ENCODE data around the gene PAN3. TPM values are rescaled to one million over a fixed set of nuclear protein-coding genes. Genes with fewer than 3 reads are reported as not detected.

Gene PAN3
- total RNA-seq, 1 donor from 2014 or later, result 28.3 TPM

- Mint-ChIP-seq H3K27ac (ENCODE audit: unreplicated experiment) (no peak overlapping the region), H3K4me1 (ENCODE audit: low read depth, unreplicated experiment) (peaks cover 2% of the 10 kb centered on the region), H3K27me3 (ENCODE audit: low read depth, unreplicated experiment) (no peaks in the 10 kb centered on the region), H3K9me3 (ENCODE audit: unreplicated experiment) (no peaks in the 10 kb centered on the region), H3K36me3 (ENCODE audit: low read depth, unreplicated experiment) (peaks cover 2% of the 10 kb centered on the region), H3K4me3 (ENCODE audit: unreplicated experiment) (no peak overlapping the region)
- Histone ChIP-seq H3K79me2 (ENCODE audit: insufficient read depth, low read length) (no peaks in the 10 kb centered on the region), H2AFZ (ENCODE audit: low read depth, low read length) (no peak overlapping the region), H3K4me1 (ENCODE audit: insufficient read depth, low read length) (no peaks in the 10 kb centered on the region), H3K36me3 (ENCODE audit: insufficient read depth, low read length) (peaks cover 11% of the 10 kb centered on the region), H4K20me1 (ENCODE audit: insufficient read depth, low read length) (no peaks in the 10 kb centered on the region), H3K27me3 (ENCODE audit: insufficient read depth, low read length) (no peaks in the 10 kb centered on the region), H3K9me3 (ENCODE audit: insufficient read depth, low read depth, low read length) (no peaks in the 10 kb centered on the region), H3K4me3 (ENCODE audit: insufficient read depth, low read depth, low read length) (no peak overlapping the region), H3K9ac (ENCODE audit: low read length) (no peak overlapping the region), H3K4me2 (ENCODE audit: low read length) (no peak overlapping the region), H3K27ac (ENCODE audit: low read depth, low read length) (no peak overlapping the region)
- DNase-seq (ENCODE audit: low read depth) (no peak), FAIRE-seq (no peak)
- TF ChIP-seq, protein P1, sequence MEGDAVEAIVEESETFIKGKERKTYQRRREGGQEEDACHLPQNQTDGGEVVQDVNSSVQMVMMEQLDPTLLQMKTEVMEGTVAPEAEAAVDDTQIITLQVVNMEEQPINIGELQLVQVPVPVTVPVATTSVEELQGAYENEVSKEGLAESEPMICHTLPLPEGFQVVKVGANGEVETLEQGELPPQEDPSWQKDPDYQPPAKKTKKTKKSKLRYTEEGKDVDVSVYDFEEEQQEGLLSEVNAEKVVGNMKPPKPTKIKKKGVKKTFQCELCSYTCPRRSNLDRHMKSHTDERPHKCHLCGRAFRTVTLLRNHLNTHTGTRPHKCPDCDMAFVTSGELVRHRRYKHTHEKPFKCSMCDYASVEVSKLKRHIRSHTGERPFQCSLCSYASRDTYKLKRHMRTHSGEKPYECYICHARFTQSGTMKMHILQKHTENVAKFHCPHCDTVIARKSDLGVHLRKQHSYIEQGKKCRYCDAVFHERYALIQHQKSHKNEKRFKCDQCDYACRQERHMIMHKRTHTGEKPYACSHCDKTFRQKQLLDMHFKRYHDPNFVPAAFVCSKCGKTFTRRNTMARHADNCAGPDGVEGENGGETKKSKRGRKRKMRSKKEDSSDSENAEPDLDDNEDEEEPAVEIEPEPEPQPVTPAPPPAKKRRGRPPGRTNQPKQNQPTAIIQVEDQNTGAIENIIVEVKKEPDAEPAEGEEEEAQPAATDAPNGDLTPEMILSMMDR (IDR thresholded peaks at IDR 0.05; ENCODE audit: insufficient read depth, low read depth, low read length), result no peak
- no peak for TF ChIP-seq EZH2 (IDR thresholded peaks at IDR 0.05; ENCODE audit: insufficient read depth, low read length)
Observed at GRCh38 chr13:28268800-28269223, 130.5 kb downstream of the PAN3 start.

GRCh38 chr13:28271056-28271840 is 132.9 kb downstream of the PAN3 start:
- Histone ChIP-seq H2AFZ (ENCODE audit: low read depth, low read length) (no peak overlapping the region), H3K27ac (ENCODE audit: low read depth, low read length) (no peak overlapping the region), H4K20me1 (ENCODE audit: insufficient read depth, low read length) (peaks cover 3% of the 10 kb centered on the region), H3K4me3 (ENCODE audit: insufficient read depth, low read depth, low read length) (no peak overlapping the region), H3K27me3 (ENCODE audit: insufficient read depth, low read length) (no peaks in the 10 kb centered on the region), H3K4me1 (ENCODE audit: insufficient read depth, low read length) (no peaks in the 10 kb centered on the region), H3K9ac (ENCODE audit: low read length) (no peak overlapping the region), H3K9me3 (ENCODE audit: insufficient read depth, low read depth, low read length) (no peaks in the 10 kb centered on the region), H3K4me2 (ENCODE audit: low read length) (no peak overlapping the region), H3K79me2 (ENCODE audit: insufficient read depth, low read length) (no peaks in the 10 kb centered on the region), H3K36me3 (ENCODE audit: insufficient read depth, low read length) (peaks cover 11% of the 10 kb centered on the region)
- Mint-ChIP-seq H3K36me3 (ENCODE audit: low read depth, unreplicated experiment) (peaks cover 3% of the 10 kb centered on the region), H3K27me3 (ENCODE audit: low read depth, unreplicated experiment) (no peaks in the 10 kb centered on the region), H3K9me3 (ENCODE audit: unreplicated experiment) (no peaks in the 10 kb centered on the region), H3K4me3 (ENCODE audit: unreplicated experiment) (no peak overlapping the region), H3K27ac (ENCODE audit: unreplicated experiment) (no peak overlapping the region), H3K4me1 (ENCODE audit: low read depth, unreplicated experiment) (peaks cover 2% of the 10 kb centered on the region)
- FAIRE-seq (peak; percentile 20), DNase-seq (ENCODE audit: low read depth) (no peak)
- TF ChIP-seq, protein P1 (IDR thresholded peaks at IDR 0.05; ENCODE audit: insufficient read depth, low read depth, low read length), result no peak
- TF ChIP-seq EZH2 (IDR thresholded peaks at IDR 0.05; ENCODE audit: insufficient read depth, low read length), result no peak

GRCh38 chr13:28273919-28274318 is 135.6 kb downstream of the PAN3 start:
- Histone ChIP-seq H3K27ac (ENCODE audit: low read depth, low read length) (no peak overlapping the region), H3K79me2 (ENCODE audit: insufficient read depth, low read length) (no peaks in the 10 kb centered on the region), H3K4me1 (ENCODE audit: insufficient read depth, low read length) (no peaks in the 10 kb centered on the region), H2AFZ (ENCODE audit: low read depth, low read length) (no peak overlapping the region), H4K20me1 (ENCODE audit: insufficient read depth, low read length) (peaks cover 4% of the 10 kb centered on the region), H3K9ac (ENCODE audit: low read length) (no peak overlapping the region), H3K4me2 (ENCODE audit: low read length) (no peak overlapping the region), H3K9me3 (ENCODE audit: insufficient read depth, low read depth, low read length) (no peaks in the 10 kb centered on the region), H3K27me3 (ENCODE audit: insufficient read depth, low read length) (no peaks in the 10 kb centered on the region), H3K36me3 (ENCODE audit: insufficient read depth, low read length) (peaks cover 6% of the 10 kb centered on the region), H3K4me3 (ENCODE audit: insufficient read depth, low read depth, low read length) (no peak overlapping the region)
- no peak for TF ChIP-seq EZH2 (IDR thresholded peaks at IDR 0.05; ENCODE audit: insufficient read depth, low read length)
- TF ChIP-seq, protein P1 (IDR thresholded peaks at IDR 0.05; ENCODE audit: insufficient read depth, low read depth, low read length), result no peak
- no peaks in the 10 kb centered on the region for H3K27me3 Mint-ChIP-seq (ENCODE audit: low read depth, unreplicated experiment)
- peaks cover 6% of the 10 kb centered on the region for H3K36me3 Mint-ChIP-seq (ENCODE audit: low read depth, unreplicated experiment)
- FAIRE-seq, result no peak
- no peak for DNase-seq (ENCODE audit: low read depth)
- no peaks in the 10 kb centered on the region for H3K9me3 Mint-ChIP-seq (ENCODE audit: unreplicated experiment)
- H3K4me3 Mint-ChIP-seq (ENCODE audit: unreplicated experiment), result no peak overlapping the region
- H3K4me1 Mint-ChIP-seq (ENCODE audit: low read depth, unreplicated experiment), result peaks cover 2% of the 10 kb centered on the region
- no peak overlapping the region for H3K27ac Mint-ChIP-seq (ENCODE audit: unreplicated experiment)

Data from astrocyte (in vitro differentiated cells and primary cell).